B cell (primary cell): ENCODE data around the gene CALML6. TPM values are rescaled to one million over a fixed set of nuclear protein-coding genes. Genes with fewer than 3 reads are reported as not detected.
A peak's percentile ranks its signal among the peaks of the same experiment; 100 is the strongest.

ENCODE experiments used
- ATAC-seq: fragments of 200-7000 bp; cut with Tn5 transposase; one replicate; pipeline ENCODE4 v1.10.0; 2021; ENCODE audit warnings: low read depth, mild to moderate bottlenecking, moderate number of reproducible peaks, moderate library complexity
- CTCF ChIA-PET: fragments of 350-600 bp; sonication (Branson Sonifier 250); formaldehyde crosslinking; loops from one replicate; lab custom pipeline; 2021; ENCODE audit warnings: antibody characterized with exemption, inconsistent platforms; lab: Charles Lee
- POLR2A ChIA-PET: fragments of 350-600 bp; sonication (Branson Sonifier 250); formaldehyde crosslinking; loops from one replicate; lab custom pipeline; 2021; ENCODE audit warnings: antibody characterized with exemption; lab: Charles Lee
- DNase-seq: peaks from one replicate; pipeline ENCODE4 v3.0.0; 2013
- H2AFZ ChIP-seq: 2 replicates; pipeline ENCODE4 v1.6.1; 2012; ENCODE audit warnings: mild to moderate bottlenecking, low read depth, low read length; ENCODE audit not compliant: insufficient read depth, poor library complexity, severe bottlenecking
- H3K27ac ChIP-seq, 2 donors: 1 replicate in 1 of 2; 2 replicates in 1 of 2; pipeline ENCODE4 v1.5.1; 2012 to 2013; ENCODE audit warnings: low read length in 2 of 2, mild to moderate bottlenecking in 2 of 2, moderate library complexity in 1 of 2
- H3K27me3 ChIP-seq, 4 experiments: fragments of 200-600 bp in 1 of 4; sonication (generic) in 1 of 4; replicated peaks in 1 of 4; 1 replicate in 2 of 4; 2 replicates in 2 of 4; pipeline versions ENCODE4 v1.6.1 to v1.7.0; 2013 to 2016; ENCODE audit warnings: low read length in 3 of 4, mild to moderate bottlenecking in 2 of 4, mixed read lengths in 1 of 4, moderate library complexity in 1 of 4; ENCODE audit not compliant: insufficient read depth in 4 of 4, control insufficient read depth in 3 of 4; ENCODE audit errors: control extremely low read depth in 1 of 4
- H3K36me3 ChIP-seq, 2 experiments: replicated peaks in 1 of 2; 1 replicate in 1 of 2; 2 replicates in 1 of 2; pipeline versions ENCODE4 v1.6.1 to v1.7.1; 2013; ENCODE audit warnings: low read length in 1 of 2; ENCODE audit not compliant: insufficient read depth in 2 of 2, control insufficient read depth in 1 of 2; ENCODE audit errors: control extremely low read depth in 1 of 2, extremely low read depth in 1 of 2
- H3K4me1 ChIP-seq, 2 donors: fragments of 200-600 bp in 1 of 2; sonication (generic) in 1 of 2; 1 replicate in 1 of 2; 2 replicates in 1 of 2; pipeline versions ENCODE4 v1.5.1 to v1.6.1; 2013 to 2017; ENCODE audit warnings: low read length in 2 of 2; ENCODE audit not compliant: control insufficient read depth in 2 of 2, insufficient read depth in 2 of 2
- H3K4me2 ChIP-seq: replicated peaks from 2 replicates; pipeline ENCODE3; 2012; ENCODE audit warnings: mild to moderate bottlenecking, low read depth, low read length; ENCODE audit not compliant: poor library complexity, severe bottlenecking
- H3K4me3 ChIP-seq, 5 experiments: fragments of 200-600 bp in 1 of 5; sonication (generic) in 1 of 5; 1 replicate in 3 of 5; 2 replicates in 2 of 5; pipeline versions ENCODE4 v1.5.1 to v1.7.0; 2011 to 2016; ENCODE audit warnings: low read length in 4 of 5, mild to moderate bottlenecking in 4 of 5, low read depth in 2 of 5, control low read depth in 1 of 5, moderate library complexity in 1 of 5; ENCODE audit not compliant: insufficient read depth in 1 of 5; ENCODE audit errors: control extremely low read depth in 1 of 5, extremely low read depth in 1 of 5
- H3K79me2 ChIP-seq: fragments of 200-600 bp; sonication (generic); one replicate; pipeline ENCODE4 v1.6.0; 2016; ENCODE audit warnings: low read length; ENCODE audit not compliant: control insufficient read depth, insufficient read depth
- H3K9ac ChIP-seq: fragments of 200-600 bp; sonication (generic); 2 replicates; pipeline ENCODE4 v1.6.1; 2017; ENCODE audit warnings: mild to moderate bottlenecking, low read length, moderate library complexity
- H3K9me3 ChIP-seq, 3 donors: one replicate each; pipeline versions ENCODE4 v1.6.1 to v1.7.1; 2013; ENCODE audit warnings: low read length in 2 of 3; ENCODE audit not compliant: control insufficient read depth in 2 of 3, insufficient read depth in 1 of 3; ENCODE audit errors: control extremely low read depth in 1 of 3
- H4K20me1 ChIP-seq: 2 replicates; pipeline ENCODE4 v1.6.0; 2012; ENCODE audit warnings: mild to moderate bottlenecking, low read length; ENCODE audit not compliant: insufficient read depth, control insufficient read depth, poor library complexity, severe bottlenecking
- H3K27ac Mint-ChIP-seq: one replicate; pipeline ENCODE4 v1.8.0; 2021; ENCODE audit warnings: mixed read lengths
- H3K27me3 Mint-ChIP-seq: one replicate; pipeline ENCODE4 v1.8.0; 2021; ENCODE audit warnings: mixed read lengths
- H3K4me1 Mint-ChIP-seq: one replicate; pipeline ENCODE4 v1.8.0; 2021; ENCODE audit warnings: mixed read lengths
- H3K4me3 Mint-ChIP-seq: one replicate; pipeline ENCODE4 v1.8.0; 2021; ENCODE audit warnings: mixed read lengths
- H3K9me3 Mint-ChIP-seq: one replicate; pipeline ENCODE4 v1.8.0; 2022; ENCODE audit warnings: mixed read lengths; ENCODE audit not compliant: insufficient read depth
- CTCF ChIP-seq: fragments of 200-600 bp; IDR thresholded peaks from one replicate; pipeline ENCODE4 v1.8.0; 2022; ENCODE audit warnings: antibody characterized with exemption, mild to moderate bottlenecking
- EZH2 ChIP-seq: IDR thresholded peaks from 2 replicates; pipeline ENCODE4 v1.6.1; 2012; ENCODE audit warnings: borderline replicate concordance, low read depth, mild to moderate bottlenecking, moderate library complexity, low read length; ENCODE audit not compliant: insufficient read depth, poor library complexity, severe bottlenecking
- WGBS: methylation state at CpG from one replicate; pipeline ENCODE4 v1.1.5; 2013; ENCODE audit warnings: missing lambda C conversion rate; ENCODE audit not compliant: insufficient coverage; 5-methylcytosine and 5-hydroxymethylcytosine counted together
- intact Hi-C: fragments of 100-400 bp; cut with micrococcal nuclease; formaldehyde crosslinking; loops from one replicate; pipeline ENCODE4 v1.10.0; 2022
- polyA plus RNA-seq: library from polyadenylated mRNA; depleted of rRNA; stranded (reverse); fragments of >200 nt; gene quantifications from 2 replicates; pipeline ENCODE4 v1.2.3, GENCODE V29; 2012
- total RNA-seq, 2 donors: library from RNA; stranded (reverse); fragments of 120-200 nt in 1 of 2; gene quantifications; 1 replicate in 1 of 2; 2 replicates in 1 of 2; pipeline versions ENCODE4 v1.2.3 to v1.2.4, GENCODE V29; 2013 to 2022

Gene CALML6
- total and polyA plus RNA-seq, 2 donors (not counting 1 experiment from before 2014, with no cell fraction given) = 0.64 to 2.0 TPM

GRCh38 chr1:1915911-1916840 lies 1.1 kb downstream of the CALML6 start:
- peaks cover 0 to 10% (median 0%) of the 10 kb centered on the region in 3 donors for H3K9me3 ChIP-seq
- no peaks in the 10 kb centered on the region for H3K79me2 ChIP-seq
- CTCF ChIA-PET = no interaction called here
- H3K4me1 ChIP-seq = peaks cover 12 to 22% of the 10 kb centered on the region in 2 donors
- Mint-ChIP-seq H3K4me3 (no peak overlapping the region), H3K4me1 (peaks cover 4% of the 10 kb centered on the region), H3K9me3 (no peaks in the 10 kb centered on the region), H3K27ac (no peak overlapping the region), H3K27me3 (peaks cover 4% of the 10 kb centered on the region)
- ATAC-seq = no peak
- DNase-seq = no peak
- POLR2A ChIA-PET = no interaction called here
- no peaks in the 10 kb centered on the region for H3K36me3 ChIP-seq
- peaks cover 0 to 7% (median 0%) of the 10 kb centered on the region in 4 experiments for H3K27me3 ChIP-seq
- intact Hi-C loops = loop anchor here (5.0 kb wide), 2 partner anchors 216 to 611 kb away; partner anchors contain the start of gene PANK4
- H2AFZ ChIP-seq = no peak overlapping the region
- H3K9ac ChIP-seq = no peak overlapping the region
- no peak overlapping the region for H3K4me2 ChIP-seq
- TF ChIP-seq CTCF (no peak), EZH2 (no peak)
- no peak overlapping the region for H3K27ac ChIP-seq
- 97% methylated on average over 23 of the region's 23 CpGs for WGBS
- H4K20me1 ChIP-seq = no peaks in the 10 kb centered on the region
- no peak overlapping the region for H3K4me3 ChIP-seq

- Histone ChIP-seq H3K27me3 (peaks cover 0 to 10% (median 0%) of the 10 kb centered on the region in 4 experiments), H3K9ac (no peak overlapping the region), H3K36me3 (no peaks in the 10 kb centered on the region), H3K79me2 (no peaks in the 10 kb centered on the region), H3K9me3 (peaks cover 0 to 8% (median 0%) of the 10 kb centered on the region in 3 donors), H2AFZ (no peak overlapping the region), H4K20me1 (no peaks in the 10 kb centered on the region), H3K4me3 (no peak overlapping the region), H3K27ac (no peak overlapping the region), H3K4me2 (no peak overlapping the region), H3K4me1 (peaks cover 12 to 22% of the 10 kb centered on the region in 2 donors)
- ATAC-seq (no peak), DNase-seq (no peak)
- H3K4me1 Mint-ChIP-seq = peaks cover 4% of the 10 kb centered on the region
- ChIA-PET POLR2A (no interaction called here), CTCF (interaction anchor here (0.6 to 1.4 kb wide), 2 partner anchors 8 to 474 kb away, joined by 3 to 6 read pairs; no protein-coding TSS in a partner anchor)
- H3K27me3 Mint-ChIP-seq = peaks cover 4% of the 10 kb centered on the region
- H3K27ac Mint-ChIP-seq = no peak overlapping the region
- intact Hi-C loops = loop anchor here (5.0 kb wide), 2 partner anchors 215 to 610 kb away; partner anchors contain the start of gene PANK4
- TF ChIP-seq EZH2 (no peak), CTCF (no peak)
- 91% methylated on average over 18 of the region's 19 CpGs for WGBS
- H3K4me3 Mint-ChIP-seq = peak overlapping the region; percentile 41
- H3K9me3 Mint-ChIP-seq = no peaks in the 10 kb centered on the region
Observed at GRCh38 chr1:1916851-1917251, 1.8 kb downstream of the CALML6 start.
